ENCODE measurements around the gene R3HCC1L. TPM values are rescaled to one million over a fixed set of nuclear protein-coding genes. Genes with fewer than 3 reads are reported as not detected.

R3HCC1L gene
- total RNA-seq, 4 donors from 2014 or later: 15.9 to 20.3 (median 18.6) TPM

DNA sequence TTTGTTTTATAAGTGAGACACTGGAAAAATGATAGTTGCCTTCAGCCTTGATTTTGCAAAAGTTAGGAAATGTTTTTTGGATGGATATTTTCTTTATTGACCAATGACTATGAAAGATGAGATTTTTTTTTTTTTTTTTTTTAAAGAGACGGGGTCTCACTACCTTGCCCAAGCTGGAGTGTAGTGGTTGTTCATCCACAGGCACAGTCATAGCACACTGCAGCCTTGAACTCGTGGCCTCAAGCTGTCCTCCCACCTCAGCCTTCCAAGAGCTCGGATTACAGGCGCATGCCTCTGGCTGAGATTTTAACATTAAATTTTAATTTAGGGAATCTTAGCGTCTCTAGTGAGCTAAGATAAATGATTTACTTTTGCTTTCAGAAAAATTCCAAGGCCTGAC, 67.3 kb downstream of the R3HCC1L start:
- TF ChIP-seq POLR2A (IDR thresholded peaks at IDR 0.05): no peak
- no peak for TF ChIP-seq CTCF (IDR thresholded peaks at IDR 0.05)
- 94 to 95% methylated on average over 5 of the region's 5 CpGs for WGBS, 2 donors
- Histone ChIP-seq H3K9me3 (no peaks in the 10 kb centered on the region), H3K27ac (no peak overlapping the region), H3K27me3 (no peaks in the 10 kb centered on the region), H3K36me3 (no peaks in the 10 kb centered on the region), H3K4me1 (peaks cover 0 to 2% of the 10 kb centered on the region in 2 donors), H3K4me3 (replicated peaks in 1 of 3) (no peak overlapping the region)
- no peak for DNase-seq
- intact Hi-C loops (cut with DNase I): no loop called here

DNA sequence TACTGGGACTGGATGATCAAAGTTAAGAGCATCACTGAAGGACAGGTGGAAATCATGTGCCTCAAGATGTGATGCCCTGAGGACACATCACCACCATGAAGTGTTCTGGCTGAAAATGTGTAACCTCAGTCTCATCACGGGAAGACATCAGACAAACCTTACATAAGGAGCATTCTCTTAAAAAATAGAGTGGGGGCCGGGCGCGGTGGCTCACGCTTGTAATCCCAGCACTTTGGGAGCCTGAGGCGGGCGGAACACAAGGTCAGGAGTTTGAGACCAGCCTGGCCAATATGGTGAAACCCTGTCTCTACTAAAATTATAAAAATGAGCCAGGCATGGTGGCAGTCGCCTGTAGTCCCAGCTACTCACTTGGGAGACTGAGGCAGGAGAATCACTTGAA, 67.9 kb downstream of the R3HCC1L start:
- Histone ChIP-seq H3K4me1 (peaks cover 0 to 2% of the 10 kb centered on the region in 2 donors), H3K27ac (no peak overlapping the region), H3K36me3 (no peaks in the 10 kb centered on the region), H3K4me3 (replicated peaks in 1 of 3) (no peak overlapping the region), H3K27me3 (no peaks in the 10 kb centered on the region), H3K9me3 (no peaks in the 10 kb centered on the region)
- TF ChIP-seq CTCF (IDR thresholded peaks at IDR 0.05) (no peak), POLR2A (IDR thresholded peaks at IDR 0.05) (no peak)
- WGBS, 2 donors: 90 to 98% methylated on average over 8 of the region's 8 CpGs
- intact Hi-C loops (cut with DNase I): no loop called here
- DNase-seq: no peak

DNA sequence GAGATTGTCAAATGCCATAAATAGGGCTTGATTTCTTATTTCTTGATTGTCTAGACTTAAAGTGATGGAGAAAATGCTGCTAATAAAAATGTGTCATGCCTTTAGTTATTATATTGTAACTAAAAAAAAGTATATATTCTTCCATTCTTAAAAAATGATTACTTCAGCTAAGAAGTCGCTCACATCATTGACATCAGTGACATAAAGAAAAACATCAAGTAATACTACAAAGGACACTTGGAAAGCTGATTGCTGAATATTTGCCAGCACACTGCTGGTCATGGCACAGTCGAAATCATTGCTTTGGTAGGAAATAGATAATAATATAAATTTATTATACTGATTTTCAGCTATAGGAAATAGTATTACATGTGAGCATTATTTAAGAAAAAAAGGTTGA, 70.9 kb downstream of the R3HCC1L start:
- Histone ChIP-seq H3K4me3 (replicated peaks in 1 of 3) (no peak overlapping the region), H3K27me3 (no peaks in the 10 kb centered on the region), H3K36me3 (peaks cover 0 to 3% of the 10 kb centered on the region in 2 donors), H3K27ac (no peak overlapping the region), H3K4me1 (peaks cover 0 to 2% of the 10 kb centered on the region in 2 donors), H3K9me3 (no peaks in the 10 kb centered on the region)
- no peak for DNase-seq
- no peak for TF ChIP-seq POLR2A (IDR thresholded peaks at IDR 0.05)
- no peak for TF ChIP-seq CTCF (IDR thresholded peaks at IDR 0.05)
- 96 to 97% methylated on average over 2 of the region's 2 CpGs for WGBS, 2 donors
- intact Hi-C loops (cut with DNase I): no loop called here

DNA sequence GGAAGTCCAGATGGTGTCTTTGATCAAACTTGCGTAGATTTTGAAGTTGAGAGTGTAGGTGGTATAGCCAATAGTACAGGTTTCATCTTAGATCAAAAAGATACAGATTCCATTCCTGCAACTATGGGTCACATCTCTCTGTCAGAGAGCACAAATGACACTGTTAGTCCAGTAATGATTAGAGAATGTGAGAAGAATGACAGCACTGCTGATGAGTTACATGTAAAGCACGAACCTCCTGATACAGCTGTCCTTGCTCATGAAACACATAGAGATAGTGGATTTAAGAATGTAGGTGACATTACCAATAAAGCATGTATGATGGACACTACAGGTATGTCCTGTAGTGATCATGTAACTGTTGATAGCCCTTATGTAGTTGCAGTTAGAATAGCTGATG, 74.5 kb downstream of the R3HCC1L start:
- no peak for DNase-seq
- Histone ChIP-seq H3K36me3 (peaks cover 0 to 3% of the 10 kb centered on the region in 2 donors), H3K9me3 (no peaks in the 10 kb centered on the region), H3K4me1 (peaks cover 2 to 8% of the 10 kb centered on the region in 2 donors), H3K4me3 (replicated peaks in 1 of 3) (no peak overlapping the region), H3K27ac (no peak overlapping the region), H3K27me3 (no peaks in the 10 kb centered on the region)
- 95 to 96% methylated on average over 2 of the region's 2 CpGs for WGBS, 2 donors
- TF ChIP-seq POLR2A (IDR thresholded peaks at IDR 0.05): no peak
- TF ChIP-seq CTCF (IDR thresholded peaks at IDR 0.05): no peak
- intact Hi-C loops (cut with DNase I): no loop called here

- WGBS, 2 donors: 93 to 99% methylated on average over 4 of the region's 4 CpGs
- DNase-seq: no peak
- Histone ChIP-seq H3K4me1 (peaks cover 2 to 8% of the 10 kb centered on the region in 2 donors), H3K27me3 (no peaks in the 10 kb centered on the region), H3K36me3 (peaks cover 0 to 3% of the 10 kb centered on the region in 2 donors), H3K4me3 (replicated peaks in 1 of 3) (no peak overlapping the region), H3K27ac (no peak overlapping the region), H3K9me3 (no peaks in the 10 kb centered on the region)
- TF ChIP-seq POLR2A (IDR thresholded peaks at IDR 0.05) (no peak), CTCF (IDR thresholded peaks at IDR 0.05) (no peak)
- intact Hi-C loops (cut with DNase I): no loop called here
Measured at GRCh38 chr10:98209441-98209840, 75.0 kb downstream of the R3HCC1L start.

All from thyroid gland (tissue), 4 donors.